GM12891 (cell line): ENCODE measurements around the gene OSBPL1A.

Source experiments
- PAX5 ChIP-seq: IDR thresholded peaks from 2 replicates; pipeline ENCODE4 v1.6.1; 2011; ENCODE audit warnings: low read length, moderate library complexity, mild to moderate bottlenecking; ENCODE audit not compliant: insufficient read depth, severe bottlenecking
- POLR2A ChIP-seq: IDR thresholded peaks from 2 replicates; pipeline ENCODE4 v1.6.1; 2011; ENCODE audit warnings: low read depth, low read length, control low read depth
- POLR2AphosphoS5 ChIP-seq: IDR thresholded peaks from 2 replicates; pipeline ENCODE4 v1.6.1; 2011; ENCODE audit warnings: low read depth, low read length, control low read depth
- SPI1 ChIP-seq: IDR thresholded peaks from 2 replicates; pipeline ENCODE4 v1.6.1; 2011; ENCODE audit warnings: low read depth, low read length, control low read depth
- TAF1 ChIP-seq: IDR thresholded peaks from 2 replicates; pipeline ENCODE4 v1.6.1; 2011; ENCODE audit warnings: low read depth, low read length, control low read depth

- TF ChIP-seq POLR2A (no peak), POLR2AphosphoS5 (no peak), TAF1 (no peak), SPI1 (no peak), PAX5 (no peak)
Measured at GRCh38 chr18:24272229-24272525, 125.4 kb downstream of the OSBPL1A start.
